ENCODE measurements around the gene ZNF561. TPM values are rescaled to one million over a fixed set of nuclear protein-coding genes. Genes with fewer than 3 reads are reported as not detected.

Gene ZNF561
- total RNA-seq (10 to 100 TPM; 45.1 to 46.2 TPM), total RNA-seq (19.8 to 76.9 (median 48.2) reads per million in 172 experiments)
- polyA plus RNA-seq (2013, experiment 1 of 2), result 22.1 TPM
- 25.0 TPM for polyA plus RNA-seq (2013, experiment 2 of 2)

GRCh38 chr19:9621156-9622037, at the start of gene ZNF561:
ZNF561 (minus strand) TSS chr19:9621232; CDS start chr19:9619456, 1,776 bp downstream.
- Mint-ChIP-seq H3K27me3 (peaks cover 4% of the 10 kb centered on the region), H3K4me3 (peak within 1 kb of the TSS; percentile 97), H3K4me1 (ENCODE audit: low read depth) (peaks cover 25% of the 10 kb centered on the region), H3K36me3 (ENCODE audit: low read depth) (peaks cover 58% of the 10 kb centered on the region), H3K9me3 (peaks cover 2% of the 10 kb centered on the region), H3K27ac (peak within 1 kb of the TSS; percentile 99)
- Histone ChIP-seq H3K27ac (ENCODE audit: low read depth in 1 of 2, low read length in 2 of 2) (peak within 1 kb of the TSS; percentile 93 to 94), H3K27me3 (ENCODE audit: control insufficient read depth in 1 of 2, insufficient read depth in 2 of 2, low read length in 2 of 2) (no peaks in the 10 kb centered on the region), H3K36me3 (ENCODE audit: insufficient read depth, low read length) (peaks cover 29% of the 10 kb centered on the region), H3K4me1 (ENCODE audit: insufficient read depth, low read length) (peaks cover 20% of the 10 kb centered on the region), H3K4me3 (ENCODE audit: low read length) (peak within 1 kb of the TSS; percentile 77), H3K9me3 (ENCODE audit: control insufficient read depth in 1 of 2, insufficient read depth in 1 of 2, low read length in 2 of 2) (no peaks in the 10 kb centered on the region)
- POLR2A ChIA-PET, result interaction anchor here (0.7 to 2.5 kb wide), 4 partner anchors 147 to 186 kb away, joined by 3 to 20 read pairs (median 4); partner anchors contain the start of genes ZNF266 and ZNF846
- CTCF ChIA-PET, result no interaction called here
- intact Hi-C loops (cut with DNase I, micrococcal nuclease), result loop anchor here (1.0 to 5.0 kb wide), 5 partner anchors 35 to 484 kb away; partner anchors contain the start of gene ZNF846 (in 2 of the 2)
- no peak for TF ChIP-seq CTCF (IDR thresholded peaks at IDR 0.05)
- ATAC-seq (ENCODE audit: poor library complexity), result peak; percentile 90
- DNase-seq, result peak; percentile 81 to 96 (median 85)

- POLR2A ChIA-PET, result no interaction called here
- ATAC-seq (ENCODE audit: poor library complexity) (no peak), DNase-seq (no peak)
- no peaks in the 10 kb centered on the region for H3K4me1 ChIP-seq (ENCODE audit: insufficient read depth, low read length)
- CTCF ChIA-PET, result no interaction called here
- no peak for TF ChIP-seq CTCF (IDR thresholded peaks at IDR 0.05)
- H3K36me3 ChIP-seq (ENCODE audit: insufficient read depth, low read length), result peaks cover 11% of the 10 kb centered on the region
- peaks cover 89% of the 10 kb centered on the region for H3K36me3 Mint-ChIP-seq (ENCODE audit: low read depth)
- H3K4me3 ChIP-seq (ENCODE audit: low read length), result no peak overlapping the region
- H3K27ac ChIP-seq (ENCODE audit: low read depth in 1 of 2, low read length in 2 of 2), result no peak overlapping the region
- H3K9me3 Mint-ChIP-seq, result peaks cover 26% of the 10 kb centered on the region
- no peak overlapping the region for H3K27ac Mint-ChIP-seq
- H3K4me3 Mint-ChIP-seq, result no peak overlapping the region
- intact Hi-C loops (cut with DNase I, micrococcal nuclease), result no loop called here
- H3K27me3 Mint-ChIP-seq, result no peaks in the 10 kb centered on the region
- no peaks in the 10 kb centered on the region for H3K27me3 ChIP-seq (ENCODE audit: control insufficient read depth in 1 of 2, insufficient read depth in 2 of 2, low read length in 2 of 2)
- H3K9me3 ChIP-seq (ENCODE audit: control insufficient read depth in 1 of 2, insufficient read depth in 1 of 2, low read length in 2 of 2), result peaks cover 28 to 51% of the 10 kb centered on the region in 2 experiments
- peaks cover 40% of the 10 kb centered on the region for H3K4me1 Mint-ChIP-seq (ENCODE audit: low read depth)
These were observed 47.5 kb upstream of the ZNF561 start for GRCh38 chr19:9668544-9668943.

GRCh38 chr19:9667898-9668297, 46.9 kb upstream of the ZNF561 start:
- ChIA-PET POLR2A (no interaction called here), CTCF (interaction anchor here (0.5 kb wide), 1 partner anchor 69 kb away, joined by 3 read pairs; no protein-coding TSS in a partner anchor)
- intact Hi-C loops (cut with DNase I, micrococcal nuclease), result no loop called here
- Histone ChIP-seq H3K36me3 (ENCODE audit: insufficient read depth, low read length) (peaks cover 11% of the 10 kb centered on the region), H3K9me3 (ENCODE audit: control insufficient read depth in 1 of 2, insufficient read depth in 1 of 2, low read length in 2 of 2) (peaks cover 23 to 45% of the 10 kb centered on the region in 2 experiments), H3K4me1 (ENCODE audit: insufficient read depth, low read length) (no peaks in the 10 kb centered on the region), H3K27ac (ENCODE audit: low read depth in 1 of 2, low read length in 2 of 2) (no peak overlapping the region), H3K4me3 (ENCODE audit: low read length) (no peak overlapping the region), H3K27me3 (ENCODE audit: control insufficient read depth in 1 of 2, insufficient read depth in 2 of 2, low read length in 2 of 2) (no peaks in the 10 kb centered on the region)
- H3K36me3 Mint-ChIP-seq (ENCODE audit: low read depth), result peaks cover 82% of the 10 kb centered on the region
- TF ChIP-seq CTCF (IDR thresholded peaks at IDR 0.05), result no peak
- ATAC-seq (ENCODE audit: poor library complexity) (no peak), DNase-seq (no peak)
- no peaks in the 10 kb centered on the region for H3K27me3 Mint-ChIP-seq
- H3K4me1 Mint-ChIP-seq (ENCODE audit: low read depth), result peaks cover 38% of the 10 kb centered on the region
- peaks cover 24% of the 10 kb centered on the region for H3K9me3 Mint-ChIP-seq
- H3K4me3 Mint-ChIP-seq, result no peak overlapping the region
- no peak overlapping the region for H3K27ac Mint-ChIP-seq
